WTC11 (cell line): ENCODE data around the gene CYP51A1. TPM values are rescaled to one million over a fixed set of nuclear protein-coding genes. Genes with fewer than 3 reads are reported as not detected.

Experiments
- CREB1 ChIP-seq: sonication (generic); formaldehyde crosslinking; IDR thresholded peaks from 2 replicates; pipeline ENCODE4 v1.8.0; 2023; ENCODE audit warnings: mild to moderate bottlenecking, missing genetic modification reagents
- ELF4 ChIP-seq: sonication (generic); formaldehyde crosslinking; IDR thresholded peaks from 2 replicates; pipeline ENCODE4 v1.8.1; 2022; ENCODE audit warnings: low read depth, mild to moderate bottlenecking, moderate library complexity, missing genetic modification reagents
- ESRRA ChIP-seq: sonication (generic); formaldehyde crosslinking; IDR thresholded peaks from 2 replicates; pipeline ENCODE4 v1.8.1; 2022; ENCODE audit warnings: mild to moderate bottlenecking, missing genetic modification reagents, borderline replicate concordance
- FOXP1 ChIP-seq: sonication (generic); formaldehyde crosslinking; IDR thresholded peaks from 2 replicates; pipeline ENCODE4 v1.8.0; 2022; ENCODE audit warnings: missing genetic modification reagents, mild to moderate bottlenecking, moderate library complexity, borderline replicate concordance
- GABPB1 ChIP-seq: sonication (generic); formaldehyde crosslinking; IDR thresholded peaks from 2 replicates; pipeline ENCODE4 v1.8.1; 2023; ENCODE audit warnings: mild to moderate bottlenecking, missing genetic modification reagents
- GRHL2 ChIP-seq: fragments of 250-450 bp; sonication (Bioruptor Pico); IDR thresholded peaks from 2 replicates; pipeline ENCODE4 v1.8.0; 2022; ENCODE audit warnings: mild to moderate bottlenecking, moderate library complexity; ENCODE audit not compliant: insufficient replicate concordance, severe bottlenecking
- GTF2I ChIP-seq: fragments of 250-450 bp; sonication (Bioruptor Pico); conservative IDR thresholded peaks from 2 replicates; pipeline ENCODE4 v1.4.0; 2021; ENCODE audit warnings: mild to moderate bottlenecking
- MYBL2 ChIP-seq: sonication (generic); formaldehyde crosslinking; IDR thresholded peaks from 2 replicates; pipeline ENCODE4 v1.8.1; 2023; ENCODE audit warnings: mild to moderate bottlenecking, moderate library complexity, missing genetic modification reagents
- NFE2L1 ChIP-seq: sonication (generic); formaldehyde crosslinking; IDR thresholded peaks from 2 replicates; pipeline ENCODE4 v1.8.1; 2023; ENCODE audit warnings: missing genetic modification reagents
- NR1H2 ChIP-seq: sonication (generic); formaldehyde crosslinking; IDR thresholded peaks from 2 replicates; pipeline ENCODE4 v1.9.0; 2021; ENCODE audit warnings: mild to moderate bottlenecking, moderate library complexity, missing genetic modification reagents
- PRRX2 ChIP-seq: fragments of 250-450 bp; sonication (Bioruptor Pico); IDR thresholded peaks from 2 replicates; pipeline ENCODE4 v1.8.0; 2021; ENCODE audit warnings: mild to moderate bottlenecking
- RORB ChIP-seq: fragments of 250-450 bp; sonication (Bioruptor Pico); IDR thresholded peaks from 2 replicates; pipeline ENCODE4 v1.9.0; 2021; ENCODE audit warnings: mild to moderate bottlenecking
- SMAD3 ChIP-seq: sonication (generic); formaldehyde crosslinking; IDR thresholded peaks from 2 replicates; pipeline ENCODE4 v1.8.0; 2022; ENCODE audit warnings: missing genetic modification reagents, mild to moderate bottlenecking, borderline replicate concordance
- SOX15 ChIP-seq: fragments of 250-450 bp; sonication (Bioruptor Pico); IDR thresholded peaks from 2 replicates; pipeline ENCODE4 v1.9.0; 2021; ENCODE audit warnings: mild to moderate bottlenecking
- TEAD4 ChIP-seq: sonication (generic); formaldehyde crosslinking; IDR thresholded peaks from 2 replicates; pipeline ENCODE4 v1.8.0; 2022; ENCODE audit warnings: mild to moderate bottlenecking, missing genetic modification reagents
- TP53 ChIP-seq: sonication (generic); formaldehyde crosslinking; IDR thresholded peaks from 2 replicates; pipeline ENCODE4 v1.8.1; 2023; ENCODE audit warnings: mild to moderate bottlenecking, missing genetic modification reagents
- total RNA-seq: library from RNA; stranded (reverse); gene quantifications from 3 replicates; pipeline ENCODE4 v1.2.3, GENCODE V29; 2021
- TF ChIP-seq, protein P1 (sequence below): sonication (generic); formaldehyde crosslinking; IDR thresholded peaks from 2 replicates; pipeline ENCODE4 v1.8.1; 2023; ENCODE audit warnings: mild to moderate bottlenecking, moderate library complexity, missing genetic modification reagents
- TF ChIP-seq, protein P2 (sequence below): sonication (generic); formaldehyde crosslinking; IDR thresholded peaks from 2 replicates; pipeline ENCODE4 v1.8.0; 2023; ENCODE audit warnings: mild to moderate bottlenecking, missing genetic modification reagents
- TF ChIP-seq, protein P3 (sequence below): sonication (generic); formaldehyde crosslinking; IDR thresholded peaks from 2 replicates; pipeline ENCODE4 v1.8.0; 2023; ENCODE audit warnings: missing genetic modification reagents
- TF ChIP-seq, protein P4 (sequence below): sonication (generic); formaldehyde crosslinking; IDR thresholded peaks from 2 replicates; pipeline ENCODE4 v1.8.1; 2023; ENCODE audit warnings: mild to moderate bottlenecking, missing genetic modification reagents
- TF ChIP-seq, protein P5 (sequence below): fragments of 250-450 bp; sonication (Bioruptor Pico); conservative IDR thresholded peaks from 2 replicates; pipeline ENCODE4 v1.9.0; 2021; ENCODE audit warnings: mild to moderate bottlenecking
- TF ChIP-seq, protein P6 (sequence below): sonication (generic); formaldehyde crosslinking; IDR thresholded peaks from 2 replicates; pipeline ENCODE4 v1.8.1; 2022; ENCODE audit warnings: low read depth, missing genetic modification reagents, borderline replicate concordance
- TF ChIP-seq, protein P7 (sequence below): sonication (generic); formaldehyde crosslinking; IDR thresholded peaks from 2 replicates; pipeline ENCODE4 v1.8.0; 2022; ENCODE audit warnings: mild to moderate bottlenecking, missing genetic modification reagents
- TF ChIP-seq, protein P8 (sequence below): sonication (generic); formaldehyde crosslinking; IDR thresholded peaks from 2 replicates; pipeline ENCODE4 v1.8.1; 2022; ENCODE audit warnings: mild to moderate bottlenecking, moderate library complexity, missing genetic modification reagents

The CYP51A1 gene
- total RNA-seq, 1 experiment from 2014 or later, result 81.4 TPM

DNA sequence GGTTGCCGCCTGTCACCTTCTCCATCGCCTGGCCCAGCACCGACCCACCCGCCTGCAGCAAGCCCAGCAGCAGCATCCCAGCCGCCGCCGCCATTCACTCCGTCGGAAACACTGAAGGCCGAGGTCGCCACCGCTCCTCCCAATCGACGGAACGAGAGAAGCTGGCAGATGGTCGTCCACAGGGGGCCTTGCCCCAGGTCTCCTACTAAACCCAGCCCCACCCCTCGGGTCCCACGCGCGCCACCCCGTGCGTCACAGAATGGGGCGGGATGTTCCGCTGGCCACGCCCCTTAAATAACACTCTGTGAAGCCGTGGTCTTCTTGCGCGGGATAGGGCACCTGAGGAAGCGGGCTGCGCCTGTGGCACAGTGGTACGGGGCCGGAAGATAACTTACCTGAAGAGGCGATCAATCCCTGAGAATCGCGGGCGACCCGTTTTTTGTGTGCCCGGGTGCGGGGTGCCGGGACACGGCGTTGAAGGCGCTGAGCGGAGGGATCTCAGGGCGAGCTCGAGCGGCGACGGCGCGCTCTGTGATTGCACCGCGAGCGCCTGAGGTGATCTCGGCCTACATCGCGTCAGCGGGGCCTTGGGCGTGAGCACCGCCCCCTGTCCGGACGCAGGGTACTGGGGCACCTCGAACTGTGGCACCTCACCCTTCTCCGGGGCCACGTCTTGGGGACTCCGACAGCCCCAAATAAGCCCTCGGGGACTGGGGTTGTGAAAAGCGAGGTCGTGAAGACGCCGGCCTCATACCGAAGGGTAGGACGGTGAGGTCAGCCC lies at the start of gene CYP51A1 (continued):
- TF ChIP-seq, protein P1, sequence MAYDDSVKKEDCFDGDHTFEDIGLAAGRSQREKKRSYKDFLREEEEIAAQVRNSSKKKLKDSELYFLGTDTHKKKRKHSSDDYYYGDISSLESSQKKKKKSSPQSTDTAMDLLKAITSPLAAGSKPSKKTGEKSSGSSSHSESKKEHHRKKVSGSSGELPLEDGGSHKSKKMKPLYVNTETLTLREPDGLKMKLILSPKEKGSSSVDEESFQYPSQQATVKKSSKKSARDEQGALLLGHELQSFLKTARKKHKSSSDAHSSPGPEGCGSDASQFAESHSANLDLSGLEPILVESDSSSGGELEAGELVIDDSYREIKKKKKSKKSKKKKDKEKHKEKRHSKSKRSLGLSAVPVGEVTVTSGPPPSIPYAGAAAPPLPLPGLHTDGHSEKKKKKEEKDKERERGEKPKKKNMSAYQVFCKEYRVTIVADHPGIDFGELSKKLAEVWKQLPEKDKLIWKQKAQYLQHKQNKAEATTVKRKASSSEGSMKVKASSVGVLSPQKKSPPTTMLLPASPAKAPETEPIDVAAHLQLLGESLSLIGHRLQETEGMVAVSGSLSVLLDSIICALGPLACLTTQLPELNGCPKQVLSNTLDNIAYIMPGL (CRISPR knock-in tag), result peak; percentile 20; the same call in 1 of the 2 replicates
- TF ChIP-seq PRRX2 (peak; percentile 22; the same call in 1 of the 2 replicates), SMAD3 (CRISPR knock-in tag) (no peak), GRHL2 (CRISPR knock-in tag) (no peak), TP53 (CRISPR knock-in tag) (no peak; the same call in 1 of the 2 replicates), ELF4 (CRISPR knock-in tag) (no peak), GTF2I (no peak), SOX15 (CRISPR knock-in tag) (no peak), NFE2L1 (CRISPR knock-in tag) (peak; percentile 62; the same call in 1 of the 2 replicates), CREB1 (CRISPR knock-in tag) (peak; percentile 26; the same call in 1 of the 2 replicates), ESRRA (CRISPR knock-in tag) (no peak), FOXP1 (peak; percentile 57; the same call in 1 of the 2 replicates), GABPB1 (CRISPR knock-in tag) (no peak), MYBL2 (peak; percentile 90; the same call in 1 of the 2 replicates), RORB (no peak), NR1H2 (no peak), TEAD4 (CRISPR knock-in tag) (no peak)
- TF ChIP-seq, protein P2, sequence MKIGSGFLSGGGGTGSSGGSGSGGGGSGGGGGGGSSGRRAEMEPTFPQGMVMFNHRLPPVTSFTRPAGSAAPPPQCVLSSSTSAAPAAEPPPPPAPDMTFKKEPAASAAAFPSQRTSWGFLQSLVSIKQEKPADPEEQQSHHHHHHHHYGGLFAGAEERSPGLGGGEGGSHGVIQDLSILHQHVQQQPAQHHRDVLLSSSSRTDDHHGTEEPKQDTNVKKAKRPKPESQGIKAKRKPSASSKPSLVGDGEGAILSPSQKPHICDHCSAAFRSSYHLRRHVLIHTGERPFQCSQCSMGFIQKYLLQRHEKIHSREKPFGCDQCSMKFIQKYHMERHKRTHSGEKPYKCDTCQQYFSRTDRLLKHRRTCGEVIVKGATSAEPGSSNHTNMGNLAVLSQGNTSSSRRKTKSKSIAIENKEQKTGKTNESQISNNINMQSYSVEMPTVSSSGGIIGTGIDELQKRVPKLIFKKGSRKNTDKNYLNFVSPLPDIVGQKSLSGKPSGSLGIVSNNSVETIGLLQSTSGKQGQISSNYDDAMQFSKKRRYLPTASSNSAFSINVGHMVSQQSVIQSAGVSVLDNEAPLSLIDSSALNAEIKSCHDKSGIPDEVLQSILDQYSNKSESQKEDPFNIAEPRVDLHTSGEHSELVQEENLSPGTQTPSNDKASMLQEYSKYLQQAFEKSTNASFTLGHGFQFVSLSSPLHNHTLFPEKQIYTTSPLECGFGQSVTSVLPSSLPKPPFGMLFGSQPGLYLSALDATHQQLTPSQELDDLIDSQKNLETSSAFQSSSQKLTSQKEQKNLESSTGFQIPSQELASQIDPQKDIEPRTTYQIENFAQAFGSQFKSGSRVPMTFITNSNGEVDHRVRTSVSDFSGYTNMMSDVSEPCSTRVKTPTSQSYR, result peak; percentile 81; the same call in 1 of the 2 replicates
- TF ChIP-seq, protein P3, sequence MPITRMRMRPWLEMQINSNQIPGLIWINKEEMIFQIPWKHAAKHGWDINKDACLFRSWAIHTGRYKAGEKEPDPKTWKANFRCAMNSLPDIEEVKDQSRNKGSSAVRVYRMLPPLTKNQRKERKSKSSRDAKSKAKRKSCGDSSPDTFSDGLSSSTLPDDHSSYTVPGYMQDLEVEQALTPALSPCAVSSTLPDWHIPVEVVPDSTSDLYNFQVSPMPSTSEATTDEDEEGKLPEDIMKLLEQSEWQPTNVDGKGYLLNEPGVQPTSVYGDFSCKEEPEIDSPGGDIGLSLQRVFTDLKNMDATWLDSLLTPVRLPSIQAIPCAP (CRISPR knock-in tag), result no peak; the same call in none of the 2 replicates
- TF ChIP-seq, protein P4, sequence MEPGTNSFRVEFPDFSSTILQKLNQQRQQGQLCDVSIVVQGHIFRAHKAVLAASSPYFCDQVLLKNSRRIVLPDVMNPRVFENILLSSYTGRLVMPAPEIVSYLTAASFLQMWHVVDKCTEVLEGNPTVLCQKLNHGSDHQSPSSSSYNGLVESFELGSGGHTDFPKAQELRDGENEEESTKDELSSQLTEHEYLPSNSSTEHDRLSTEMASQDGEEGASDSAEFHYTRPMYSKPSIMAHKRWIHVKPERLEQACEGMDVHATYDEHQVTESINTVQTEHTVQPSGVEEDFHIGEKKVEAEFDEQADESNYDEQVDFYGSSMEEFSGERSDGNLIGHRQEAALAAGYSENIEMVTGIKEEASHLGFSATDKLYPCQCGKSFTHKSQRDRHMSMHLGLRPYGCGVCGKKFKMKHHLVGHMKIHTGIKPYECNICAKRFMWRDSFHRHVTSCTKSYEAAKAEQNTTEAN, result no peak
- TF ChIP-seq, protein P5, sequence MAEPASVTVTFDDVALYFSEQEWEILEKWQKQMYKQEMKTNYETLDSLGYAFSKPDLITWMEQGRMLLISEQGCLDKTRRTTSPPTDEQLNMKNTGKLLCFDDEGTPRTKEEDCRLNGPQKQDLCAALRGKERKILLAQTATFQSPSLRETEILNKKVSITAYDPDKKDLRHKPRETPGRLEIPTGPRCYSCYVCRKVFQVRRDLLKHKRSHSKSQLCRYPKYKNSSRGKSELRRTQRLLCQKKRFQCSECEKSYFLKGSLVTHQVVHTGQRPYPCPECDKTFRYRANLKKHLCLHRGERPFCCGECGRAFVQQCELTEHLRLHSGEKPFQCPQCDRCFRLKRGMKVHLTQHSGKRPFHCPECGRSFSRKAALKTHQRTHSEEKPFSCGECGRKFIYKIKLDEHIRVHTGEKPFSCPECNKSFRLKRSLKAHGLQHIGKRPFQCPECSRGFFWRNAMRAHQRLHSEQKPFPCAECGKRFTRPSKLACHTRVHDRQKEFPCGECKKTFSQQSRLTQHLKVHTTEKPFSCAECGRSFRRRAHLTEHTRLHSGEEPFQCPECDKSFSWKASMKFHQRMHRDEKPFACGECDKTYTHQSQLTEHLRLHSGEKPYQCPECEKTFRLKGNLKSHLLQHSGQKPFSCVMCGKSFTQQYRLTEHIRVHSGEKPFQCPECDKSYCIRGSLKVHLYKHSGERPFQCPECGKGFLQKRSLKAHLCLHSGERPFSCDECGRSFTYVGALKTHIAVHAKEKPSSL (CRISPR knock-in tag), result no peak
- TF ChIP-seq, protein P6, sequence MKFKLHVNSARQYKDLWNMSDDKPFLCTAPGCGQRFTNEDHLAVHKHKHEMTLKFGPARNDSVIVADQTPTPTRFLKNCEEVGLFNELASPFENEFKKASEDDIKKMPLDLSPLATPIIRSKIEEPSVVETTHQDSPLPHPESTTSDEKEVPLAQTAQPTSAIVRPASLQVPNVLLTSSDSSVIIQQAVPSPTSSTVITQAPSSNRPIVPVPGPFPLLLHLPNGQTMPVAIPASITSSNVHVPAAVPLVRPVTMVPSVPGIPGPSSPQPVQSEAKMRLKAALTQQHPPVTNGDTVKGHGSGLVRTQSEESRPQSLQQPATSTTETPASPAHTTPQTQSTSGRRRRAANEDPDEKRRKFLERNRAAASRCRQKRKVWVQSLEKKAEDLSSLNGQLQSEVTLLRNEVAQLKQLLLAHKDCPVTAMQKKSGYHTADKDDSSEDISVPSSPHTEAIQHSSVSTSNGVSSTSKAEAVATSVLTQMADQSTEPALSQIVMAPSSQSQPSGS, result no peak
- TF ChIP-seq, protein P7, sequence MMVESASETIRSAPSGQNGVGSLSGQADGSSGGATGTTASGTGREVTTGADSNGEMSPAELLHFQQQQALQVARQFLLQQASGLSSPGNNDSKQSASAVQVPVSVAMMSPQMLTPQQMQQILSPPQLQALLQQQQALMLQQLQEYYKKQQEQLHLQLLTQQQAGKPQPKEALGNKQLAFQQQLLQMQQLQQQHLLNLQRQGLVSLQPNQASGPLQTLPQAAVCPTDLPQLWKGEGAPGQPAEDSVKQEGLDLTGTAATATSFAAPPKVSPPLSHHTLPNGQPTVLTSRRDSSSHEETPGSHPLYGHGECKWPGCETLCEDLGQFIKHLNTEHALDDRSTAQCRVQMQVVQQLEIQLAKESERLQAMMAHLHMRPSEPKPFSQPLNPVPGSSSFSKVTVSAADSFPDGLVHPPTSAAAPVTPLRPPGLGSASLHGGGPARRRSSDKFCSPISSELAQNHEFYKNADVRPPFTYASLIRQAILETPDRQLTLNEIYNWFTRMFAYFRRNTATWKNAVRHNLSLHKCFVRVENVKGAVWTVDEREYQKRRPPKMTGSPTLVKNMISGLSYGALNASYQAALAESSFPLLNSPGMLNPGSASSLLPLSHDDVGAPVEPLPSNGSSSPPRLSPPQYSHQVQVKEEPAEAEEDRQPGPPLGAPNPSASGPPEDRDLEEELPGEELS (CRISPR knock-in tag), result peak; percentile 85; the same call in 1 of the 2 replicates
- TF ChIP-seq, protein P8, sequence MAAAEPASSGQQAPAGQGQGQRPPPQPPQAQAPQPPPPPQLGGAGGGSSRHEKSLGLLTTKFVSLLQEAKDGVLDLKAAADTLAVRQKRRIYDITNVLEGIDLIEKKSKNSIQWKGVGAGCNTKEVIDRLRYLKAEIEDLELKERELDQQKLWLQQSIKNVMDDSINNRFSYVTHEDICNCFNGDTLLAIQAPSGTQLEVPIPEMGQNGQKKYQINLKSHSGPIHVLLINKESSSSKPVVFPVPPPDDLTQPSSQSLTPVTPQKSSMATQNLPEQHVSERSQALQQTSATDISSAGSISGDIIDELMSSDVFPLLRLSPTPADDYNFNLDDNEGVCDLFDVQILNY (CRISPR knock-in tag), result 0 out of 2 replicates have a peak, but pooled peaks have one; percentile 58
